Limb (tissue), 2 donors: Measurements from ENCODE around the gene MBP.

Experiments used
- DNase-seq, 2 donors: peaks; one replicate each; pipeline ENCODE4 v3.0.0-alpha.2; 2016; ENCODE audit errors: extremely low spot score in 2 of 2

The MBP gene

DNA sequence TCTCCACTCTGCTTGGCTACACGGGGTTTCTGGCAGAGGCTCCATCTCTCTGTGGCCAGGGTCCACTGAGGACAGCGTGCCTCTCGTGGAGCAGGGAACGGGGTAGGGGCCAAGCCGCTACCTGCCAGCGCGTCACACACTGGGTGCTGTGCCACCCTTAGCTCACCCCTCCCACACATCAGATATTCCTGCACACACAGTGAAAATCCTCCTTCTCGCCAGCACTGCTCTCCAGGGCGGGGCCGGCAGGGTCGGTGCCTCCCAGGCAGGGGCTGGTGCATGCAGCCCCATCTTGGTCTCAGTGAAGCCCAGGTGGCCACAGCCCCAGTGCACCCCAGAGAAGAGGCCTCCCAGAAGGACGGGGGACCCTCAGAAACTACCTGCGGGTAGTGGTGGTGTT lies 124.6 kb downstream of the MBP start:
- no peak for DNase-seq

DNA sequence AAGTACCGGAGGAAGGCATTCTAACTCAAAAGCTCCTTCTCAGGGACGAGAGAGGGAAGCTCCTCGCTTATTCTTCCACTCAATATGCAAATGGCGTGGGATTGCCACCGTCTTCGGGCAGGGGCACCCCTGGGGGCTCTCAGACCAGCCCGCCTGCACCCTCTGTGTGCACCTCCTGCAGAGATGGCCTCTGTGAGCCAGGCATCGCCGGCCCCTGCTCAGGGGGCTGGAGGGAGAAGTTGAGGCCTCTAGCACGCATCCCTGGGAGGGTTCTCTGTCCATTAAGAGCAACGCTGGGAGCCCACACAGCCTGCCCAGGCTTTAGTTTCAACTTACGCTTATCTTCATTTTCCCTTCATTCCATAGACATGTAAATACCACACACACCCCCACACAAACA lies 125.3 kb downstream of the MBP start:
- DNase-seq, result no peak

DNA sequence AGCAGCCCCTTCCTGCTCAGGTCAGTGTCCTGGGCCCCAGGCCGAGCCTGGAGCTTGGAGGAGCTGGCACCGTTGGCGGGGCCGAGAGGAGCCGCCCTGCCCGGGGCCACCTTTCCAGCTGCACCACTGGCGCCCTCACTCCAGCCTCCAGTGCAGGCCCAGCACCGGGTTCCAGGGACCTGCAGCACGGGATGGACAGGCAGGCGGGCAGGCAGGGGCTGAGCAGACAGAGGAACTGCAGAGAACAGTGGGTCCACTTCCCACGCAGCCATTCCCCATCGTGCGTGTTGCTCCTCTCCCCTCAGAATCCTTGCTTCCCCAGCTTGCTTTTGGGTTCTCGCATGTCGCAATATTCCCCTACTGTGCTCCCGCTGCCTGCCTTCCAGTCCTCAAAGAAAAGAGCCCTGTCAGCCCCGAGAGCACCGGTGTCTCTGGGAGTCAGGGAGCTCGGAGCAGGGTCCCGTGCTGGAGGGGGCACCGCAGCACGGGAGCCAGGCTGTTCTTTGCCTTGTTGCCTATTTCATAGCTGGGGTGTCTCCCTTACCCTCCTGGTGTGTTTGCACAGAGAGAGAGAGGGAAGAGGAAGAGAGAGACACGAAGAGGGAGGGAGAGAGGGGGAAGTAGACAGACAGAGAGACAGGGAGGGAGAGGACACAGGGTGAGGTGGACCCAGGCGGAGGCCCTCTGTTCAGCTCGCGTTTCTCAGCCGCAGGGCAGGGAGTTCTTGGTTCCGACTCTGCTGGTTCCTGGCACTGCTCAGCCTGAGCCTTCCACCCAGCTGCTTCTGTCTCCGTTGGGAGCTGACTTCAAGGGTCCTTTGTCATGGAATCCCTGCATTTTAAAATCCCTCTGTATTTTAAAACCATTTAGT lies 126.0 kb downstream of the MBP start:
- DNase-seq, result no peak

- no peak for DNase-seq
These were observed 126.9 kb downstream of the MBP start for GRCh38 chr18:77005651-77006195.

DNA sequence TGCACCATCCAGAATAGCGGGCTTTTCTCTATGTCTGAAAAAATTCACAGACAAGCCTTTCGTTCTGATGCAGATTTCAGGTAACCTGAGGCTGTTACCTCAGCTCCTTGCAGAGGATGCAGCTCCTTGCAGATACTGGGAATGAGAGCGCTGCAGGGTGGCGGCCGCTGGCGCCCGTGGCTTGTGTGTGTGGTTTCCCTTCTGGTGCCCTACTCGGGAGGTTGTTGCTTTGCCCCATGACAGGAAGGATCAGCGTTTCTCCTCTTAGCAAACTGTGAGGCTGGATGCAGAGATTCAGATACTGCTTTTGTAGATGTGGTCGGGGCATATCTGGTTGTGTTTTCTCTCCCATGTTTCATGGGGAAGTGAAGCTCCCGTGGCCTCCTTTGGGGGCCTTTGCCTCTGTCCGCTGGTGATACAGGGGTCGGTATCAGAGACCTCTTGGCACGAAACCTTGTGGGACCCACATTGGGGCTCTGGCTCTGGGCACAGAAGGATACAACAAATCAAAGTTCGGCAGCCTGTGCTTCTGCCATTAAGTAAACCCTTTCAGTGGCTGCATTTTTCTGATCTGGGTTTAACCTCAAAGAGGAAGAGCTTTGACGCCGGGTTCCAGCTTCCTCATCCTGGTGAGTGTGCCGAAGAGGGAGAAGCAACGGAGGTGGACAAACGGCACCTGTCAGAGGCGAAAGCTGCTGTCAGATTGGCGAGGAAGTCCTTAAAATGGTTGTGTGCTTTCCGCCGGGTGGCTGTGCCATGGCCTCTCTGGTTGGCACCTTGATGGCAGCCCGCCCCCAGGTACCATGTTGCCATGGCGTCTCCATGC lies 127.8 kb downstream of the MBP start:
- DNase-seq, result peak in 1 of 2 donors; percentile 20

GRCh38 chr18:77003316-77003715 lies 129.3 kb downstream of the MBP start:
- no peak for DNase-seq

DNA sequence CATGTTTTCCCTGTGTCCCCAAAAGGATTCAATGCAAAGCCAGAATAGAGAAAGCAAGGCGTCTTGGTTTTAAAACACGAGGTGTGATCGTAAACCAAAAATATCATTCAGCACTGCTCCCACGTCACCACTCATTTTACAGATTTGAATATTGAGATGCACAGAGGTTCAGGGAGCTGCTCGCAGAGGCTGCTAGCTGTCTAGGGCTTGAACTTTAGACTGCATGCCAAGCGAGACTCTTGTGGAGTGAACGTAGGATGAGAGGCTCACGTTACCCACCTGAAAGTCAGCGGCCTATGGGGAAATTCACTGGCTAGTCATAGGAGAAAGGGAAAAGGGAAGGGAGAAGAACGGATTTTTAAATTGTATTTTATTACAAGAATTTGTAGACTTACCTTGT lies 130.1 kb downstream of the MBP start:
- DNase-seq, result peak in 1 of 2 donors; percentile 15

GRCh38 chr18:77001979-77002378 lies 130.6 kb downstream of the MBP start:
- DNase-seq, result peak in 1 of 2 donors; percentile 20

- DNase-seq, result peak in 1 of 2 donors; percentile 29
These were observed 131.5 kb downstream of the MBP start for GRCh38 chr18:77001041-77001440.

- peak; percentile 60 to 76 for DNase-seq
These were observed 132.1 kb downstream of the MBP start for GRCh38 chr18:77000527-77000926.

- no peak for DNase-seq
These were observed 133.5 kb downstream of the MBP start for GRCh38 chr18:76999077-76999476.

DNA sequence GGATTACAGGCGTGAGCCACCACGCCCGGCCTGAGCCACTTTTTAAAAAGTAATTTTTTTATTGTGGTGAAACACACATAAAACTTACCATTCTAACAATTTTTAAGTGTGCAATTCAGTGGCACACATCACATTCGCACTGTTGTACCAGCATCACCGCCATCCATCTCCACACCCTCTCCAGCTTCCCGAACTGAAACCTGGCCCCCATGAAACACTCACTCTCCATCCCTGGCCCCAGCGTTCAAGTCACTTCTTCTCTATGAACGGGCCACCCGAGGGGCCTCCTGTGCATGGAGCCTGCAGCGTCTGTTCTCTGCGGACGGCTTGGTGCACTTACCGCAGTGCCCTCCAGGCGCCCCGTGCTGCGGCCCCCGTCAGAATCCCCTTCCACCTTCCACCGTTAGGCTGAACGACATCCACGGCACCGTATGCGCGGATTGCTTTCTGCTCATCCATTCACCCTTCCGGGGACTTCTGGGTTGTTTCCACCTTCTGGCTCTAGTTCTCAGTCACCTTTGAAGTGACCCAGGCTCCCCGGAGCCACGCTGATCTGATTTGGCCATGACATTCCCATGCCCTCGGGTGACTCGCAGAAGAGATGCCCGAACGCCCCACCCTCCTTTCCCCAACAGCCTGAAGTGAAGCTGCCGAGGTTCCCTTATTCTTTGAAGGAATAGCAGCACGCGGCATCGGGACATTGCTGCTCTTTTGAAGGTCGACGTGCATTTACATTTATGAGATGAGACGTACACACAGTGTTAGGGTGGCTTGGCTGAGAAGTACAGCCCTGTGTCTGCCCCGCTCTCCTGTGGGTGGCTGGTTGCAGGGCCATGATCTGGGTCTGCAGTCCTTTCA lies 134.4 kb downstream of the MBP start:
- no peak for DNase-seq

DNA sequence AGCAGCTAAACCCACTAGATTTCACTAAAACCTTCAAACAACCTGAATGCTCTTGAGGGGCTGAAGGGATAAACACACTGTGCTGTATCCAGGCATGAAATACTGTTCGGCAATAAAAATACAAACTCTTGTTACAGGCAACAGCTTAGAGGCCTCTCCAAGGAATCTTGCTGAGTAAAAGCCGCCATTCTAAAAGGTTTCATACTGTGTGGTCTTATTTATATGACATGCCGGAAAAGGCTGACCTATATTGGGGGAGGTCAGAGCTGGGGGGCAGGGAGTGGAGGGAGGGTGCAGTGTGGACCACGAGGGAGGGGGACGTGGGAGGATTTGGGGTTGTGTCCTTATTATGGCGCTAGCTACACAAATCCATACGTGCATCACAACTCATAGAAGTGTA lies 136.2 kb downstream of the MBP start:
- DNase-seq, result peak in 1 of 2 donors; percentile 34

GRCh38 chr18:76995896-76996295 lies 136.7 kb downstream of the MBP start:
- DNase-seq, result no peak

DNA sequence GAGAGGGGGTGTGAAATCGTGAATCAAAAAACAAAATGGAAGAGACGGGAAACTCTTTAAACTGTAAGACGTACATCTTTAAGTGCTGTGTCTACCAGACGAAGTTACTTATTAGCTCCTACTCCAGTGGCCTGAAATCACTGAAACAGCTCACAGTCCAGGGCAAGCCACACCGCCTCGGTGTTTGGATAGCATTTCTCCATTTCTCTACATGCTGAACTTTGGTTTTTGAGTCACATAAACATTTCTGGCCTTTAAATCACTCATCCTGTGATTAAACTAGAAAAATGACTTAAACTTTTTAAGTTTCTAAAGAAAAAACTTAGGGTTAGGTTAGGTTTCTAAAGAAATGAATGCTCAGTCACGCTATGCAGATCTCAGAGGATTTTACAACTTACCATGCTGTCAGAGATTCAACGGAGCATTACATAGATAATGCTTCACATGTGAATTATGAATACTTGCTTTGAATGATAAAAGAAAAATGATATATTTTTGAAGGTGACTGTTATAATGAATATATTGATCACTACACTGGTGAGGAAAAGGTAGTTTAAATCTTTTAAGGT lies 138.4 kb downstream of the MBP start:
- DNase-seq, result no peak

DNA sequence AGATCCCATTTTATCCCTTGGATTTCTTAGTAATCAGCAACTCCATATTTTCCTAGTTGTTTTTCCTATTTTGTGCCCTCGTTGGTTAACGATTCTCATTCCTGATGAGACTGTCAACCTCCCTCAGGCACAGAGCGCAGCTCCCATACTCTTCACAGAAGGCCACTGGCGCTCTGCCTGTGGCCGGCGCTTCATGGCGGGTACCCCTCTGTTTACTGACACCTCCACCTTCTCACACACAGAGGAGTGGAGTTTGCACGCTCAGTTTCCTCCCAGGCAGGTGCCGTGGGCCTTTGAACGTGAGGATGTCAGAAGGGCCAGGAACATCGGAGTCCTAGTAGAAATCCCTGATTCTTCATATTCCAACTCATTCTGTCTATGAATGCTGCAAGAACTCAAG lies 139.0 kb downstream of the MBP start:
- DNase-seq, result no peak

DNA sequence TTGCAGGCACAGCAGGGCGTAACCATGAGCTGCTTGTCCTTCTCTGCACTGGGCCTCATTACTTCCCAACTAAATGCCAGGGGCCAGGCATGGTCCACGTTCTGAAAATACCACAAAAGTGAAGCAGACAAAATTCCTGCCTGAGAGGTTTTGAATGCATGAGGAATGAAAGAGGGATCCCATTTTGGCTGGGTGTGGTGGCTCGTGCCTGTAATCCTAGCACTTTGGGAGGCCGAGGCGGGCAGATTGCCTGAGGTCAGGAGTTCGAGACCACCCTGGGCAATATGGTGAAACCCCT lies 139.5 kb downstream of the MBP start:
- peak in 1 of 2 donors; percentile 17 for DNase-seq

GRCh38 chr18:76992226-76993084 lies 140.1 kb downstream of the MBP start:
- DNase-seq, result peak in 1 of 2 donors; percentile 21

GRCh38 chr18:76991021-76991688 lies 141.4 kb downstream of the MBP start:
- peak in 1 of 2 donors; percentile 13 for DNase-seq
